HG03097 (cell line): ENCODE measurements around the gene A2M.

Experiments
- ATAC-seq: cut with Tn5 transposase; IDR thresholded peaks from one replicate; pipeline ENCODE4 v1.9.1; 2021; ENCODE audit not compliant: unreplicated experiment, low FRiP score

The A2M gene

DNA sequence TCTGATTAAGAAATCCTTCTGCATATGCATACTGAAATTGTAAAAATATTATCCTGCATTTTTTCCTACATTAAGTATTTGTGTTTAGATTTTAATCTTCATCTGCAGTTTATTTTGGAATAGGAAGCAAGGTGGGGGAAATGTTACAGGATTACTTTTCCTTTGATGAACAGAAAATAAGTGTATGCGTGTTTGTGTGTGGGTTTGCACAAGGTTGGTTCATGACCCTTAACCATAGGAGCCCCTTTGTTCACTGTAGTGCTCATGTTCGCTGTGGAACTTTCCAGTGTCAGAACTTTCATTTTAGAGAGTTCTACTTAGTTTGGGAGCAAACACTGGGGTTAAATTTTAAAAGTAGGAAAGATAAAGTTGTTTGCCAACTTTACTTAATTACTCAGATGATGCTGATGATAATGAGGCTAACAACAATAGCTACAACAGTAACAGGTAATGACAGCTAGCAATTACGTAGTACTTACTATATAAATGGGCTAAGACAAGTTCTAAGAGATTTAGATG is 6.4 kb upstream of the A2M start:
- no peak for ATAC-seq

- ATAC-seq = no peak
Measured at GRCh38 chr12:9120487-9121184, 4.9 kb upstream of the A2M start.

DNA sequence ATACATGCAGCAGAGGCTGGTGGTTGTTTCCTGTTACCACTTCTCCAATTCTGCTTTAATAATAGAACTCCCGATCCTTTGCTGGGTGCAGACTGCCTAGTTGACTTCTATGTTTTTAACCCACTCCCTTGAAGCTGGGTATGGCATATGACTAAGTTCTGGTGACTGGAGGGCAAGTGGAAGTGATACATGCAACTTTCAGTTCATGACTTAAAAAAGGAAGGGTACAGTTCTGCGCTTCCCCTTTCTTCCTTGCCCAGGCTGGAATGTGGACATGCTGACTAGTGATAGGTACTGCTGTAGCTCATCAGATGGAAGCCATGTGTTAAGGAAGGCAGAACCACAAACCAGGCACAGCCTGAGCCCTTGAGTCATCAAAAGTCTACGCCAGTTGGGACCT is 2.4 kb upstream of the A2M start:
- no peak for ATAC-seq

GRCh38 chr12:9114946-9115345 is 773 bp downstream of the A2M start:
- ATAC-seq = no peak

GRCh38 chr12:9113987-9114309 is 1.8 kb downstream of the A2M start:
- no peak for ATAC-seq

- no peak for ATAC-seq
Measured at GRCh38 chr12:9113296-9113986, 2.3 kb downstream of the A2M start.

DNA sequence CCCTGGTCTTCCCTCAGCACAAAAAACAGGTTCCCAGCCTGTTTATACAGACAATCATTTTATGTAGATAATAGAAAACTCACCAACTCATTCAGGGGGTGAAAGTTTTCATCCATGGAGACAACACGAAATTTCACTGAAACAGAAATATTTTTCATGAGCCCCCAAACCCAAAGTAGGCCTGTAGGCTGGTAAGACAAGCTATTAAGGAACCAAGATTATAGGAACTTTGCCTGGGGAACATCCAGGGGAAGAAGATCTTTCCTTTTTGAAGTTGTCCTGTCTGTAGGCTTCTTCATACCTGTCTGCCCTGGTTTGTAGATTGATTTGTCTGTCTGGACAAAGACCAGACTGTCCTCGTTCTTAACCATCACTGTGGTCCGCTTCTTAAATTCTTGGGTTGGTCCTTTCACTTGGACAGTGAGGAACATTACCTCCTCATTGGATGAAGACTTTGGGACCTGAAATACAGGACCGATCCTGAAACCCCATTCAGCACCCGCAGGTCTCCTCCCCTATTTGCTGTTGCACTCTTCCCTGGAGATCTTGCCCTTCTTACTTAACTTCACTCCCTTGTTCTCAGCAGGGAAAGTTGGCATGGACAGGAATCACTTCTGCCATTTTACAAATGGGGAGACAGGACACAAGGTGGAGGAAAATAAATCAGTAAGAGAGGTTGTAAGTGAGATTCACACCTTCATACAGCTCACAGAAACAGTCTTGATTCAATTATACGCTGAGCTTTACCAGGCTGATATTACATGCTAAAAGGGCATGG is 3.5 kb downstream of the A2M start:
- no peak for ATAC-seq

DNA sequence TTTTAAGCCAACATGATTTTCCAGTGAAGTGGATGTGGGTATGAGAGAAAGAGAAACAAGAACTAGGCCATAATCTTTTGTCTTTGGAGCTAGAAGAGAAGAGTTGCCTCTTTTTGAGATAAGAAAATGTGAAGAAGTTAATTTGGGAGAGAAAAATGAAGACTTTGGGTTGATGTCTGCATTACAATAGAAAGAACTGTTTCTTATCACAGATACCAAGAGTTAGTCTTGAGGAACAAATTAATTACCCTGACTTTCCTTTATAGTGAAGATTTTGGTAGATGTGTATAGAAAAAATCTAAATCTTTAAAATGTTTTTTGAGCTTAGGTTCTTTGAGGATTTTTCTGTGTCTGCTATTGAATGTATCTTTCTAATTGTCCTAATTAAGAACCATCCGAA is 4.2 kb downstream of the A2M start:
- ATAC-seq = no peak

- ATAC-seq = no peak
Measured at GRCh38 chr12:9109737-9110491, 5.8 kb downstream of the A2M start.

DNA sequence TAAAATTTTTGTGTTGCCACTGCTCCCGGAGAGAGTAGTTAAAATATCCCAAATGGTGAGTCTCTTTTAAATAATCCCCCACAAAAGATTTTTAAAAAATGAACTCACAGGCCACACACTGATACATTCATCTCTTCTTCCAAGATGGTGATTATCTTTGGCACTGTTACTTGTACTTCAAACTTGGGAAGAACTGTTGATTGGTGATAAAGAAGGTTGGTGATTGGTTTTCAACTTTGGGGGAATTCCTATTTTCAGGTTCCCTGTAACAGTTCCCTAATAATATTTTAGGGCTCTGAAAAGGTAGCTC is 6.6 kb downstream of the A2M start:
- ATAC-seq = no peak

- ATAC-seq = no peak
Measured at GRCh38 chr12:9108504-9109212, 7.1 kb downstream of the A2M start.

DNA sequence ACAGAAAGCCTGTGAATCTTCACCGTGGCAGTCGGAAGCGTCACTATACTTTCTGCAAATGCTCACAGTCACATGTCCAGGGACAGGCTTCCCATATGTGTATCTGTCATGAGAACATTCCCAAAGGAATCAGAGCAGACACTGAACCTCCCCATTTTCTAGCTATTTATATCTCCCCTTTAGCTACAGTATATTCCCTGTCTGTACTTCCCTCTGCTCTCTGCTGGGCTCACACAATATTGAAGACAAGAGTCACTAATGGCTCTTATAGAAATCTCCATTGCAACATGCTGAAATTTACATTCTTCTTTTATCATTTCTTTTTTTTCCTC is 8.2 kb downstream of the A2M start:
- no peak for ATAC-seq

DNA sequence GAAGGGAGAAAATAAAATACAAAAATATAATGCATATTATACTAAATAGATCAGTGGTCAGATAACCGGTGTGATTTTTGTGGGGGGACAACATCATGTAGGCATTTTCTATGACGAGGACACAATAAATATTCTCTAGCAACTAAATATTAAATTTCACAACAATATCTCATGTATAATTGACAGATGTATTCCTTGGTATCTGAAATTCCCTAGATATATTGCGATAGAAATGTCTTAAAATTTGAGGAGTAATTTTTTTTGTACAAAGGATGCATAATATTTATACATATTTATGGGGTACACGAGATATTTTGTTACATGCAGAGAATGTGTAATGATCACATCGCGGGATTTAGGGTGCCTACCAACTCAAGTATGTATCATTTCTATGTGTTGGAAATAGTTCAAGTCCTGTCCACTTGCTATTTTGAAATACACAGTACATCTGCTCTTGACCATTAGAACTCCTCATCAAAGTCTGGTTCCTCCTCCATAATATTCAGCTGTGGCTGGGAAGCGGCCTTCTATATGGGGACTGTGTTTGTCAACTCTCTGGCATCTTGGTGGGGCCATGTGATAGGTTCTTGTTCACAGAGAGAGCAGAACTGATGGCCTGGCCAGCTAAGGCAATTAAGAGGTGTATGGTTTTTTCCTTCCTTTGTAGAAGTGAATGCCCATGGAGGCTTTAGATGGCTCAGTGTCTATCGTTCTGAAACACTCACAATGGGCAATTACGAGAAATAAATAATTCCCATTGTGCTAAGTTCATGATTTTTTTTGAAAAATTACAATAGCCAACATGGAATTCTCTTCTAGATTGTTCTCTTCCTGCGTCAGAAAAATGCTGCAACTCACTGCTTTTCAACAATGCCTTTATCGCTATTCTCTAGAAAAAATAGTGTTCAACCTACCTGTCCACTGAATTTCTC is 8.8 kb downstream of the A2M start:
- ATAC-seq = no peak

DNA sequence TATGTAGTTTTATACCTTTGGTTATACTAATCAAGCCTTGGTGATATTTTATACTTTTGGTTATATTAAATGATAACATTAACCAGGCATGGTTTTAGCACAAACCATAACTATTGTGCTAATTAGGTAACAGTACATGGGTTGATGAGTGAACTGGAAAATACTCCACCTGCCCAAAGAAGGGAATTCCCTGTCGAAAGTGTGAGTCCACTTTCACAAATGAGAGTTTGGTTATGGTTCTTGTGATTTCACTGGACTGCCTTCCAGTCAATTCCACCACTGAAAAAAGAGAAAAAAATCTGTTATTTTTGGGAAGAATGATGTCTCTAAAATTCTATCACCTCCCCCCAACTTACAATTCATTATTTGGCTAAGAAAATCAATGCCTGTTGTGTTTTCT is 9.7 kb downstream of the A2M start:
- no peak for ATAC-seq

DNA sequence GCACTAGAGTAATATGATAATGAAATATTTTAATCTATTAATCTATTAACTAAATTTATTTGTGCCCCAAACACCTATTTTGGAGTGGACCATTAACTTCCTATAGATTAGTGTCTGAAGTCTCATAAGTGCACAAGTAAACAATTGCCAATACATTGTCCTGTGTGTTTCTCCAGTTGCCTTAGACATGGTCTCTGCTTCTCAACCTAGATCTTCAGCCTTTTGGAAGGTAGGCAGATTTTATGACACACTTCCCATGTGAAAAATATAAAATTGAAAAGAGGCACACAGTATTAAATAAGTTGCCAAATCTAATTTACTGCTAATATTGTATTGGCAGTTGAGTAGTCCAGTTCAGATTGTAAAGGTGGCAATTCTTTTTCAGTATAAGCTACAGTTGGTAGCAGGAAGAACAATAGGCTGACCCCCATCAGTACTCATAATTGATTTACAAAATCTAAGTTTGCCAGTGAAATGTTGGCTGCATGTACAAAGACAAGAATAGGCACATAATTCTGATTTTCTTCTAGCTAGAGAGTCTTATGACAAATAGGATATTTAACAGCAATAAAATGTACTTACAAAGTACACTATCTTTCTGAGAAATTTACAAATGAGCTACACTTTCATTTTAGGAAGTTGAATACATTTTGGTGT is 10.8 kb downstream of the A2M start:
- no peak for ATAC-seq

GRCh38 chr12:9104087-9104486 is 11.6 kb downstream of the A2M start:
- ATAC-seq = no peak

GRCh38 chr12:9103050-9103849 is 12.5 kb downstream of the A2M start:
- no peak for ATAC-seq

GRCh38 chr12:9101018-9101687 is 14.6 kb downstream of the A2M start:
- ATAC-seq = no peak
